ENCODE results near the gene RASL11B.

GRCh38 chr4:52877036-52877435 lies 14.9 kb downstream of the RASL11B start:
- TF ChIP-seq, protein P1, sequence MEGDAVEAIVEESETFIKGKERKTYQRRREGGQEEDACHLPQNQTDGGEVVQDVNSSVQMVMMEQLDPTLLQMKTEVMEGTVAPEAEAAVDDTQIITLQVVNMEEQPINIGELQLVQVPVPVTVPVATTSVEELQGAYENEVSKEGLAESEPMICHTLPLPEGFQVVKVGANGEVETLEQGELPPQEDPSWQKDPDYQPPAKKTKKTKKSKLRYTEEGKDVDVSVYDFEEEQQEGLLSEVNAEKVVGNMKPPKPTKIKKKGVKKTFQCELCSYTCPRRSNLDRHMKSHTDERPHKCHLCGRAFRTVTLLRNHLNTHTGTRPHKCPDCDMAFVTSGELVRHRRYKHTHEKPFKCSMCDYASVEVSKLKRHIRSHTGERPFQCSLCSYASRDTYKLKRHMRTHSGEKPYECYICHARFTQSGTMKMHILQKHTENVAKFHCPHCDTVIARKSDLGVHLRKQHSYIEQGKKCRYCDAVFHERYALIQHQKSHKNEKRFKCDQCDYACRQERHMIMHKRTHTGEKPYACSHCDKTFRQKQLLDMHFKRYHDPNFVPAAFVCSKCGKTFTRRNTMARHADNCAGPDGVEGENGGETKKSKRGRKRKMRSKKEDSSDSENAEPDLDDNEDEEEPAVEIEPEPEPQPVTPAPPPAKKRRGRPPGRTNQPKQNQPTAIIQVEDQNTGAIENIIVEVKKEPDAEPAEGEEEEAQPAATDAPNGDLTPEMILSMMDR (IDR thresholded peaks at IDR 0.05): no peak
- TF ChIP-seq EP300 (IDR thresholded peaks at IDR 0.05): no peak
- TF ChIP-seq POLR2A (IDR thresholded peaks at IDR 0.05): no peak

Measured in tibial nerve (tissue), 4 donors.